ENCODE data around the gene MATK.

The MATK gene

GRCh38 chr19:3771000-3771905, 14.9 kb downstream of the MATK start:
- POLR2A ChIA-PET: interaction anchor here (1.3 to 1.6 kb wide), 2 partner anchors 9 to 12 kb away, joined by 3 to 27 read pairs; partner anchors contain the start of gene MRPL54
- TF ChIP-seq TARDBP (IDR thresholded peaks at IDR 0.05) (no peak), ELF4 (IDR thresholded peaks at IDR 0.05) (no peak), FOXM1 (IDR thresholded peaks at IDR 0.05; ENCODE audit: borderline replicate concordance) (no peak), BHLHE40 (IDR thresholded peaks at IDR 0.05; ENCODE audit: borderline replicate concordance) (no peak), FOXA1 (IDR thresholded peaks at IDR 0.05) (no peak), ARNT (IDR thresholded peaks at IDR 0.05) (no peak), PKNOX1 (IDR thresholded peaks at IDR 0.05) (no peak), HDGF (IDR thresholded peaks at IDR 0.05; ENCODE audit: borderline replicate concordance) (no peak), FOXK2 (IDR thresholded peaks at IDR 0.05) (no peak), ZNF384 (IDR thresholded peaks at IDR 0.05) (no peak), SP1 (IDR thresholded peaks at IDR 0.05) (no peak), LEF1 (IDR thresholded peaks at IDR 0.05; ENCODE audit: borderline replicate concordance) (no peak), CTBP1 (IDR thresholded peaks at IDR 0.05; ENCODE audit: borderline replicate concordance) (no peak), SUZ12 (IDR thresholded peaks at IDR 0.05) (no peak), NFRKB (IDR thresholded peaks at IDR 0.05) (no peak), L3MBTL2 (conservative IDR thresholded peaks at IDR 0.05) (no peak)
- CTCF ChIA-PET: interaction anchor here (0.7 kb wide), 1 partner anchor 9 kb away, joined by 4 read pairs; the partner anchor contains the start of gene MRPL54
- no peak for DNase-seq (ENCODE audit: extremely low spot score)

GRCh38 chr19:3770136-3770999, 15.8 kb downstream of the MATK start:
- no peak for DNase-seq (ENCODE audit: extremely low spot score)
- CTCF ChIA-PET: no interaction called here
- TF ChIP-seq SUZ12 (IDR thresholded peaks at IDR 0.05) (no peak), FOXA1 (IDR thresholded peaks at IDR 0.05) (no peak), ELF4 (IDR thresholded peaks at IDR 0.05) (no peak), BHLHE40 (IDR thresholded peaks at IDR 0.05; ENCODE audit: borderline replicate concordance) (no peak), PKNOX1 (IDR thresholded peaks at IDR 0.05) (no peak), LEF1 (IDR thresholded peaks at IDR 0.05; ENCODE audit: borderline replicate concordance) (no peak), L3MBTL2 (conservative IDR thresholded peaks at IDR 0.05) (no peak)
- POLR2A ChIA-PET: interaction anchor here (1.3 to 1.6 kb wide), 2 partner anchors 8 to 13 kb away, joined by 3 to 27 read pairs; partner anchors contain the start of gene MRPL54

GRCh38 chr19:3769494-3769893, 16.7 kb downstream of the MATK start:
- ChIA-PET CTCF (interaction anchor here (0.6 kb wide), 1 partner anchor 58 kb away, joined by 4 read pairs; no protein-coding TSS in a partner anchor), POLR2A (no interaction called here)
- no peak for DNase-seq (ENCODE audit: extremely low spot score)
- TF ChIP-seq FOXK2 (IDR thresholded peaks at IDR 0.05): no peak
- TF ChIP-seq TARDBP (IDR thresholded peaks at IDR 0.05): no peak
- TF ChIP-seq ELF4 (IDR thresholded peaks at IDR 0.05): no peak
- no peak for TF ChIP-seq ZNF384 (IDR thresholded peaks at IDR 0.05)
- no peak for TF ChIP-seq CTBP1 (IDR thresholded peaks at IDR 0.05; ENCODE audit: borderline replicate concordance)
- no peak for TF ChIP-seq ARNT (IDR thresholded peaks at IDR 0.05)
- no peak for TF ChIP-seq PKNOX1 (IDR thresholded peaks at IDR 0.05)
- no peak for TF ChIP-seq SP1 (IDR thresholded peaks at IDR 0.05)
- no peak for TF ChIP-seq L3MBTL2 (conservative IDR thresholded peaks at IDR 0.05)
- TF ChIP-seq HDGF (IDR thresholded peaks at IDR 0.05; ENCODE audit: borderline replicate concordance): no peak
- no peak for TF ChIP-seq SUZ12 (IDR thresholded peaks at IDR 0.05)
- no peak for TF ChIP-seq BHLHE40 (IDR thresholded peaks at IDR 0.05; ENCODE audit: borderline replicate concordance)
- TF ChIP-seq LEF1 (IDR thresholded peaks at IDR 0.05; ENCODE audit: borderline replicate concordance): no peak
- no peak for TF ChIP-seq FOXA1 (IDR thresholded peaks at IDR 0.05)
- TF ChIP-seq NFRKB (IDR thresholded peaks at IDR 0.05): no peak
- no peak for TF ChIP-seq FOXM1 (IDR thresholded peaks at IDR 0.05; ENCODE audit: borderline replicate concordance)

- ChIA-PET CTCF (no interaction called here), POLR2A (no interaction called here)
- DNase-seq (ENCODE audit: extremely low spot score): no peak
- TF ChIP-seq SUZ12 (IDR thresholded peaks at IDR 0.05): no peak
- TF ChIP-seq ELF4 (IDR thresholded peaks at IDR 0.05): no peak
These were observed 17.5 kb downstream of the MATK start for GRCh38 chr19:3768748-3769099.

GRCh38 chr19:3768015-3768747, 18.0 kb downstream of the MATK start:
- POLR2A ChIA-PET: no interaction called here
- TF ChIP-seq SP1 (IDR thresholded peaks at IDR 0.05) (no peak), L3MBTL2 (conservative IDR thresholded peaks at IDR 0.05) (no peak), FOXK2 (IDR thresholded peaks at IDR 0.05) (no peak), HDGF (IDR thresholded peaks at IDR 0.05; ENCODE audit: borderline replicate concordance) (no peak), SUZ12 (IDR thresholded peaks at IDR 0.05) (no peak), TARDBP (IDR thresholded peaks at IDR 0.05) (no peak), ELF4 (IDR thresholded peaks at IDR 0.05) (no peak), PKNOX1 (IDR thresholded peaks at IDR 0.05) (no peak), ZNF384 (IDR thresholded peaks at IDR 0.05) (no peak), FOXA1 (IDR thresholded peaks at IDR 0.05) (no peak), NFRKB (IDR thresholded peaks at IDR 0.05) (no peak), CTBP1 (IDR thresholded peaks at IDR 0.05; ENCODE audit: borderline replicate concordance) (no peak), BHLHE40 (IDR thresholded peaks at IDR 0.05; ENCODE audit: borderline replicate concordance) (no peak), FOXM1 (IDR thresholded peaks at IDR 0.05; ENCODE audit: borderline replicate concordance) (no peak)
- DNase-seq (ENCODE audit: extremely low spot score): no peak
- CTCF ChIA-PET: no interaction called here
